Measurements from ENCODE around the gene STK16. TPM values are rescaled to one million over a fixed set of nuclear protein-coding genes. Genes with fewer than 3 reads are reported as not detected.
"Not testable (repeated sequence)": the region's sequence is repeated elsewhere in the genome, so short reads cannot be mapped to it uniquely, and the experiment has no call there.

The STK16 gene
- total RNA-seq, 1 donor from 2014 or later: 29.5 TPM

GRCh38 chr2:219253753-219254589 is 8.7 kb downstream of the STK16 start, which contains the start of gene TUBA4A:
TSS of gene TUBA4A (minus strand) at chr2:219253918. CDS start at chr2:219253858, 60 bp downstream.
- DNase-seq (ENCODE audit: low spot score): peak; percentile 52
- peaks cover 13% of the 10 kb centered on the region for H3K36me3 Mint-ChIP-seq (ENCODE audit: low read depth, unreplicated experiment)
- peak within 1 kb of the TSS; percentile 76 for H3K4me3 Mint-ChIP-seq (ENCODE audit: unreplicated experiment)
- TF ChIP-seq CTCF (IDR thresholded peaks at IDR 0.05; ENCODE audit: unreplicated experiment): no peak
- H3K9me3 Mint-ChIP-seq (ENCODE audit: unreplicated experiment): no peaks in the 10 kb centered on the region
- peak within 1 kb of the TSS; percentile 30 for H3K27ac Mint-ChIP-seq (ENCODE audit: unreplicated experiment)
- peaks cover 13% of the 10 kb centered on the region for H3K4me1 Mint-ChIP-seq (ENCODE audit: unreplicated experiment)
- peaks cover 15% of the 10 kb centered on the region for H3K27me3 Mint-ChIP-seq (ENCODE audit: unreplicated experiment)

GRCh38 chr2:219254590-219255201 is 9.4 kb downstream of the STK16 start:
- H3K27ac Mint-ChIP-seq (ENCODE audit: unreplicated experiment): peak overlapping the region; percentile 22
- H3K36me3 Mint-ChIP-seq (ENCODE audit: low read depth, unreplicated experiment): peaks cover 12% of the 10 kb centered on the region
- H3K9me3 Mint-ChIP-seq (ENCODE audit: unreplicated experiment): no peaks in the 10 kb centered on the region
- no peak for TF ChIP-seq CTCF (IDR thresholded peaks at IDR 0.05; ENCODE audit: unreplicated experiment)
- DNase-seq (ENCODE audit: low spot score): no peak
- H3K4me1 Mint-ChIP-seq (ENCODE audit: unreplicated experiment): peaks cover 6% of the 10 kb centered on the region
- H3K27me3 Mint-ChIP-seq (ENCODE audit: unreplicated experiment): peaks cover 15% of the 10 kb centered on the region
- peak overlapping the region; percentile 57 for H3K4me3 Mint-ChIP-seq (ENCODE audit: unreplicated experiment)

GRCh38 chr2:219258942-219259341 is 13.7 kb downstream of the STK16 start:
- H3K27ac Mint-ChIP-seq (ENCODE audit: unreplicated experiment); H3K36me3 Mint-ChIP-seq (ENCODE audit: low read depth, unreplicated experiment); H3K4me3 Mint-ChIP-seq (ENCODE audit: unreplicated experiment); H3K27me3 Mint-ChIP-seq (ENCODE audit: unreplicated experiment); DNase-seq (ENCODE audit: low spot score); H3K9me3 Mint-ChIP-seq (ENCODE audit: unreplicated experiment): not testable (repeated sequence)
- peaks cover 11% of the 10 kb centered on the region for H3K4me1 Mint-ChIP-seq (ENCODE audit: unreplicated experiment)

- no peak for DNase-seq (ENCODE audit: low spot score)
- H3K36me3 Mint-ChIP-seq (ENCODE audit: low read depth, unreplicated experiment): no peaks in the 10 kb centered on the region
Observed at GRCh38 chr2:219261024-219261855, 16.0 kb downstream of the STK16 start.

More at GRCh38 chr2:219261024-219261855, 16.0 kb downstream of the STK16 start:
- H3K27ac Mint-ChIP-seq (ENCODE audit: unreplicated experiment): no peak overlapping the region
- H3K9me3 Mint-ChIP-seq (ENCODE audit: unreplicated experiment): no peaks in the 10 kb centered on the region
- H3K4me3 Mint-ChIP-seq (ENCODE audit: unreplicated experiment): no peak overlapping the region
- peaks cover 2% of the 10 kb centered on the region for H3K27me3 Mint-ChIP-seq (ENCODE audit: unreplicated experiment)
- TF ChIP-seq CTCF (IDR thresholded peaks at IDR 0.05; ENCODE audit: unreplicated experiment): no peak
- H3K4me1 Mint-ChIP-seq (ENCODE audit: unreplicated experiment): peaks cover 13% of the 10 kb centered on the region

Data from endothelial cell (in vitro differentiated cells).